HG03095 (cell line): ENCODE data around the gene KLRC3.
A peak's percentile ranks its signal among the peaks of the same experiment; 100 is the strongest.
"Not testable (repeated sequence)": the region's sequence is repeated elsewhere in the genome, so short reads cannot be mapped to it uniquely, and the experiment has no call there.

ENCODE experiments used
- ATAC-seq: cut with Tn5 transposase; IDR thresholded peaks from one replicate; pipeline ENCODE4 v1.9.1; 2021; ENCODE audit warnings: moderate library complexity; ENCODE audit not compliant: unreplicated experiment

KLRC3 gene

DNA sequence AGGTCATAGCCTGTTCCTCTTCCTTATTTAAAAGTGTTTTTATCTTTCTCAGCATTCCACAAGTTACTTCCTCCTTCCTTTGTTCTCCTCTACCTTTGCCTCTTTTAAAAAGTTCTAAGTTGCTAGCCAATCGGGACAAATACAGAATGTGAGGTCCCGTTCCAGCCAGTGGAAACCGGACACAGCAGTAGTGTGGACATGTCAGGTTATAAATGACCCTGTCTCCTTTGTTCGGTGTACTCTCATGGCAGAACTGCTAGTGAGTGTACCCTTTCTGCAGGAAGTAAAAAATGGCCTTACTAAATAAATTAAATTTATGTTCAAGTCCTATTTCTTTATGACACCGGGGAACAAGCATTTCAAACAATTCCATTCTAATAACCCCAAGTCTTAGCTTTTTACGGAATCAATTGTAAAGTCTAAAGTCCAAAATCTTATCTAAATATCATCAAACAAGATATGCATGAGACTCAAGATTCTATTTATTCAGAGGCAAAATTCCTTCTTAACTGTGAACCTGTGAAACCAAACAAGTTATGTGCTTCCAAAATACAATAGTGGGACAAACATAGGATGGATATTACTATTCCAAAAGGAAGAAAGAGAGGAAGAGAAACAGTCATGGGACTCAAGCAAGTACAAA lies 48.4 kb downstream of the KLRC3 start:
- ATAC-seq = not testable (repeated sequence)

DNA sequence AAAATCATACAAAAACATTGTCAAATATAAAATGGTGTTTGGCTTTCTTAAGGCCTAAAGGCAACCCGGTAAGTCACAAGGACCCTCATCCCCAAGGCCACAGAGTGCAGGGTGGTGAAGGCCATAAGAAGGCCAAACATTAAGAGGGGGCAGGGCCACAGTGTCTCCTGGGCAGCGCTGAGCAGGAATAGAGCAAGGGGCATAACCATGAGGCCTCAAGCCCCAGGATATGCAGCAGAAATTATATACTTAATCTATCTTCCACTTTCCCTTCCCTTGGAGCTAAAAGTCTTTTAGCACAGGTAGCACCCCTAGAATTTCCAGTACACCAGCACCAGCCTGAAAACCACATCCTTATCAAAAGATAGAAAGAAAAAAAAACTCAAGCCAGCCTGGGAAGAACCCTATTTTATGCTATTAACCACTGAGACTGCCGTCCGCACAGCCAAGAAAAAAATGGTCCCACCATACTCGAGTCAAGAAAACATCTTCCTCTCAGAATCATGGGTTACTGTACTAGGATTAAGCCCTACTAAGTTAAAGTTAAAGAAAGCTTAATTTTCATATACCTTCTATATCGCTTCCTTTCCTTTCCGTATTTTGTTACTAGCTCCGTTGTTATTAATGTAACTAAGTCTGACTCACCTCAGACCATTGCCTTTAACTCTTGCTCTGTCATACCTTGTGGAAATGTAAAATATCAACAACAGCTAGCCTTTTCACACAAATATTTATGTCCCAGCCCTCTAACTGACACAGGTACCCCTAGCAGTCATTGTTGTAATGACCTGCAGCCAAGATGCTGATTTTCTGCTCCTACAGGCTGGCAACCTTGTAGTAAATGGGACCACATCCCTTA lies 50.6 kb downstream of the KLRC3 start:
- no peak for ATAC-seq

- no peak for ATAC-seq
Measured at GRCh38 chr12:10368206-10369171, 51.9 kb downstream of the KLRC3 start.

GRCh38 chr12:10367714-10368113 lies 52.7 kb downstream of the KLRC3 start:
- ATAC-seq = not testable (repeated sequence)

GRCh38 chr12:10366875-10367274 lies 53.5 kb downstream of the KLRC3 start:
- ATAC-seq = no peak

- no peak for ATAC-seq
Measured at GRCh38 chr12:10365696-10366405, 54.5 kb downstream of the KLRC3 start.

DNA sequence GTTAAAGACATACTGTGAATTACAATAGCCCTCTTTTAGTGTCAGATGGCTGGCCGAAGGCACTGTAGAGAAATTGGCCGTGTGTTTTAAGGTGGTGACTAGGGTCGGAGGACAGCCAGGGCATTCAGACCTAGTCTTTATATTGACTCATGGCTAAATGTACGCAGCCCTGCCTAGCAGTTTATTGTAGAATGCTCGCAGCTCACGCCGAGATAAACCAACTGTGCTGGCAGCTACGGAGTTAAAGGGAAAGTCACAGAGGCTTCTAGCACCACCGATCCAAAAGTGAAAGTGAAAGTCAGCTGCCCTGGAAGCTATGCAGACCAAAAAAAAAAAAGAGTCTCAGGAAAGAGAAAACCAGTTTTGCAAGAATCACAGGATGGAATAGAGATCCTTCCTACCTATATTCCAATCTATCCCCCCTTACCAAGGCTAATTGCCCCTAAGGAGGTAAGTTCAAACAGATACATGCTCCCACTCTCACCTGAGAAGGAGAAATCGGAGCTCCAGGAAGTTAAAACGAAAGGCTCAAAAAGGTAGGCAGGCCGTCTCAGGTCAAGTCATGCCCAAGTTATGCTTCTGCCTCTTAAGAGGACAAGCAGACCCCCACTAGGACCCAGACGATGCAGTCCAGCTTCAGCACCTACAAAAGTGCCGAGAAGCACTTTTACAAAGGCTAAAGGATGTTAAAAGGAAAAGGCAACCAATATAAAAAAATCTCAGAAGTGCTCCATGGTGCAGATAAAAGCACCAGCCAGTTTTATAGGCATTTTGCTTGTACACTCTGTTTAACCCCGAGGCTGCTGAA lies 55.4 kb downstream of the KLRC3 start:
- peak; percentile 40 for ATAC-seq

DNA sequence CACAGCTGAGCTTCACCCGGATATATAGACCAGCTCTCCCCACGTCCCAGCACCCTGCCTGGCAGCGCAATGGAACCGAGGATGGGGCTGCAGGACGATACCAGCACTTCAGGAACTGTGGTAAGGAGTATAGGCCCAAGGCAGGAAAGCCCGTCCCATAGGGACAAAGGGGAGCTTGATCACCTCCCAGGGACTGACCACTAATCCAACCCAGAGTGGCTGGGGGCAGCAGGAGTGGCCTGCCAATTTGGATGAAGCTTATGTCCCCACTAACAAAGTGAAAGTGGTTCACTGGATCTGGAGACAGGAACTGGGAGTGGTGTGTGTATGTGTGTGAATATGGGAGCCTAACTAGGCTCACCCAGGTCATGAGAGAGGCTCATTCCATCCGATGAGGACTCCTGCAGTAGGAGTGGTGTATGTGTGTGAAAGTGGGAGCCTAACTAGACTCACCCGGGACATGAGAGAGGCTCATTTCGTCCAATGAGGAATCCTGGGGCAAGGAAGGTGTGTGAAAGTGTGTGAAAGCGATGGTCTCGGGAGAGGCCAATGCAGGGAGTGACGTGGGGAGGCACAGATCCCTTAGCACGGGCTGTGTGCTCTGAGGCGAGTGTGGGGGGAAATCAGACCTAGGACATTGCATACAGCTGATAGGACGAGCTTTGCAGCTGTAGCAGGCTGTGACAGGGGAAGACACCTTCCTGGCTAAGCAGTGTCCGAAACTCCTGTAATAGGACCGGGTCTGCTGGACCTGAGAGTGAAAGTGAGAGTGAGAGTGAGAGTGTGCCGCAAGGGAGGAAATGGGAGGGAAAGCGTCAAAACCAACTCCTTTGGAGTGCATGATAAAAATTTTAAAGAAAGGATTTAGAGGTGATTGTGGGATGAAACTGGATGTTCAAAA lies 56.2 kb downstream of the KLRC3 start:
- ATAC-seq = peak; percentile 91

- ATAC-seq = no peak
Measured at GRCh38 chr12:10363658-10363913, 56.8 kb downstream of the KLRC3 start.

- ATAC-seq = no peak
Measured at GRCh38 chr12:10362828-10363657, 57.4 kb downstream of the KLRC3 start.

DNA sequence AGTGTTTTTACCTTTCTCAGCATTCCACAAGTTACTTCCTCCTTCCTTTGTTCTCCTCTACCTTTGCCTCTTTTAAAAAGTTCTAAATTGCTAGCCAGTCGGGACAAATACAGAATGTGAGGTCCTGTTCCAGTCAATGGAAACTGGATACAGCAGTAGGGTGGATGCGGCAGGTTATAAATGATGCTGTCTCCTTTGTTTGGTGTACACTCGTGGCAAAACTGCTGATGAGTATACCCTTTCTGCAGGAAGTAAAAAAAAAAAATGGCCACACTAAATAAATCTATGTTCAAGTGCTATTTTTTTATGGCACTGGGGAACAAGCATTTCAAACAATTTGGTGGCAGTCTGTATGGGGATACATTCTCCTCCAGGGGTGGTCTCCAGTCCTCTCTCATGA lies 58.1 kb downstream of the KLRC3 start:
- no peak for ATAC-seq
